ENCODE results near the gene AFAP1.

AFAP1 gene

DNA sequence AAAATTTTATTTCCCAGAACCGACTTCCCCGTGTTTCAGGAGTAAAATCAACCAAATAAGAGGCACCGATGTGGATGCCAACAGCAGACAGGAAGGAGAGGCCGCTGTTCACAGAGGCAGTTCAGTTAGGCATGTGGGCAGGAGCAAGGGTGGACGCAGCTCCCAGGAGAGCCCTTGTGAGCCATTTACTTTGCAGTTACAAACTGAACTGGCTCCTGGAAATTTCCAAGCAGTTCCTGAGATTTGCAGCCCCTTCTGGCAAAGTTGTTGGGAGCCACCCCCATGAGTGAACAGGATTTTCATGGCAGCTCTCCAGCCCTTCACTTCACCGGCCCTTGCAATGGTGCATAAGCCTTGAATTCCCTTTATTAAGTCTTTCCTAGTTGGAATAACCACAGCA is 189.1 kb downstream of the AFAP1 start:
- no peak for DNase-seq

DNA sequence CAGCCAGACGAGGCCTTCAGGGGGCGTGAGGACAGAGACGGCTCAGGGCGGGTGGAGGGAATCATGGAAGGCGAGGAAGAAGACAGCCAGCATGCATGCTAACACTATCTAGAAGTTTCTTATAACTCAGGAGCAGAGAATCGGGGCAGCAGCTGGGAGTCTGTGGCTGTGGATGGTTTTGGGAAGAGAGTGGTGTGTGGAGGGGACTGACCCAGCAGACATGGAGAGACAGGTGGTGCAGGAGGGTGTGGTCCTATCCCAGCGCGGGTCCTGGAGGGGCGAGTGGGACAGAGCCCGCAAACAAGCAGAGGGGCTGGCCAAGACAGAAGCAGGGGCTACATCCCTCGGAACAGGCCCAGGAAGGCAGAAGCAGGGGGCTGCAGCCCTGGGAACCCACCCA is 192.1 kb downstream of the AFAP1 start:
- no peak for DNase-seq

- no peak for DNase-seq
Measured at GRCh38 chr4:7747062-7747385, 192.6 kb downstream of the AFAP1 start.

GRCh38 chr4:7746351-7747061 is 193.2 kb downstream of the AFAP1 start:
- DNase-seq, result no peak

GRCh38 chr4:7745301-7745885 is 194.3 kb downstream of the AFAP1 start:
- DNase-seq, result no peak

DNA sequence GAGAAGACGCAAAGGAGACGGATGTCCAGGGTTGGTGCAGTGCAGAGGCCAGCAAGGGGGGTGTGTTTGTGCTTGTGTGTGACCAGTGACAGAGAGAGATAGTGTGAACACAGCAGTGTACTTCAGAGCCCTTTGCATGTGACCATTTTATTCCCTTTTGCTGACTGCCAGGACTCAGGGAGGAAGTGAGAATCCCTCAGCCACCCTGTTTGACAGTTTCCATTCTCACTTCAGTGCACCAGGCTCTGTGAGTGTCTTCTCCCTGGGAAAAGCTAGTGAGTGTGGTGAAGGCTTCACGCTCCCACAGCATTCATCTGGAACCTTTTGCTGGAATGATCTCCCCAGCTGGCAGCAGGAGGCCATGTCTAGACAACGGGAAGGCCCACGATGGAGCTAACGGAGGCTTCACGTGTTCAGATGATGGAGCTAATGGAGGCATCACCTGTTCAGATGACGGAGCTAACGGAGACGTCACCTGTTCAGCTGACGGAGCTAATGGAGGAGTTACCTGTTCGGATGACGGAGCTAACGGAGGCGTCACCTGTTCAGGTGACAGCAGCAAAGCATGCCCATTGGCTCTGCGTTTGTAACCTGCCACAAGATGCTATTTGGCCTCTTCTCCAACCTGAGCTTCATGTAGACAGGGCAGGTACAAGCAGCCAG is 195.4 kb downstream of the AFAP1 start:
- DNase-seq, result no peak

DNA sequence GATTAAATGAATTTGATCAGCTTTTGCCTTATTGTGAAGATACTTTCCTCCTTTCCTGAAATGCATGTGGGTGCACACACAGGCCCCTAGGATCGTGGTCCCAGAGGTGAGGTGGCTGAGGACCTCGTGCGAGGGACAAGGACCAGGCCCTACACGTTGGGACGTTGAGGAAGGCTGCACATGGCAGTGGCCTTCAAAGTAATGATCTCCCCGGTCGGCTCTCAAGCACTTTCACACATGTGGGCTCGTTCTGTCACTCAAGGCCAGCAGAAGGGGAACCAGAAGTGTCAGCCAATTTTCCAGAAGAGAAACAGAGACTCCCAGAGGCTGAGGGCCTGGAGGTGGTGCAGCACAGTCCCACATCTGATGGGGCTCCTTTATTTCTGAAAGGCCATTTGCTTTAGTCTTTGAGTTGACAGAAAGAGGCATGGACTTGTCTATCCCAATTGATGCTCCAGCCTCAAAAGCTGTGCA is 196.8 kb downstream of the AFAP1 start:
- no peak for DNase-seq

DNA sequence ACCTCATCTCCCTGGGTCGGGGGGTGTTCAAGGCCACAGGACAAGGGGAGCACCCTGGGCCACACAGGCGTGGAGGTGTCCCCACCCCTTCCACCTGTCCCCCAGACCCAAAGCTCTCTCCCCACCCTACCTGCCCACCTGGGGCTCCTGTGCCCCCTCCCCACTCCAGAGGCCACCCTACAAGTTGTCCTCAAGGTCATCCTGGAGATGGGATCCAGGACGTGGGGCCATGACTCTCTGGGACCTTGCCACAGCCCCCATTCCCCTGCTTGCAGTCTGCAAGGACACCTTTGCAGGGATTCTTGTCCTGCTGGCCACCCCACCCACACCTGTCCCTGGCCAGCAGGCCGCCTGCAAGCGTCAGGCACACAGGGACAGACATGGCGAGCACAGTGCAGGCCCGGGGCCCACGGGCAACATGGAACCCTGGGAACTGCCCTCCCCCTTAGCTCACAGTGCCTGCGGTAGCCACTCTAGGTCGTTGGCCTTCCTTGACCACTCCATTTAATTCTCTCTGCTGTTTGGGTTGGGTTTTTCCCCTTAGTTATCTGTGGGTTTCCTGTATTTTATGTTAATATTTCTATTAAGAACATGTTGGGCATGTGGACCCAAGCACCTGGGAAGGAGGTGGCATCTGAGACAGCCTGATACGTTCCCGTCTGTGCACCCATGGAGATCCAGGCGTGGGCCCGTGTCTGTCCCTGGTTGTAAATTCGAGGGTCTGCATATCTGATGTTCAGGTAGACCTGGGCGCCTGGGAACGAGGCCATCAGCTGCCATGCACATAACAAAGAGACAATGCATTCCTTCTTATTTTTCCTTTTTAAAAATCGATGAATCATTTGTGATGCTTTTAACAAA is 197.5 kb downstream of the AFAP1 start:
- DNase-seq, result no peak

DNA sequence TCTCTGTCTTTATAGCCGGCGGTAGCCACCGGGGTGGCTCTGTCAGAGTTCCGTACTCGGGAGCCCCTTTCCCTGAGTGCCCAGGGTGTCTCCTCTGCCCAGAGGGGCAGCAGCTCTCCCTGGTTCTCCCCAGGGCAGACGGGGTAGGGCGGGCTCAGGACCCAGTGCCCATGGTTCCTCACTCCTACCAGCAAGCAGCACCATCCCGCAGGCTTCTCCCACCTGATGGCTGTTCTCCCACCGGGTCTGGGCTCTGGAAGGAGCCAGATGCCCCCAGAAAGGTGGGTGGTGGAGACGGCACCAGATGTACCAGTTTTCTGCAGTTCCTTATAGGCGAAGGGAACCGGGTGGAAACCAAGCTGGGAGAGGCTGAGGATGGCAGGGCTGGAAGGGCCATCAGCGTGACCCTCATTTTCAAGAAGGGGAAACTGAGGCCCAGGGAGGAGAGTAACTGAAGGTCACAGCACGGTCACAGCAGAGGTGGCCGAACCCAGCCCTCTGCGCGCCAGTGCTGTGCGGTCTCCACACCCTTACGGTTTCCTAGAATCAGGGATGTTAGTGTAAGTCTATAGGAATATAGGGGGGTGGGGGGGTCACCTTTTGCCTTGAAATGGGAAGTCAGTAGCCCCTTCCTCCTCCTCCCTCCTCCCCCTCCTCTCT is 198.7 kb downstream of the AFAP1 start:
- no peak for DNase-seq

DNA sequence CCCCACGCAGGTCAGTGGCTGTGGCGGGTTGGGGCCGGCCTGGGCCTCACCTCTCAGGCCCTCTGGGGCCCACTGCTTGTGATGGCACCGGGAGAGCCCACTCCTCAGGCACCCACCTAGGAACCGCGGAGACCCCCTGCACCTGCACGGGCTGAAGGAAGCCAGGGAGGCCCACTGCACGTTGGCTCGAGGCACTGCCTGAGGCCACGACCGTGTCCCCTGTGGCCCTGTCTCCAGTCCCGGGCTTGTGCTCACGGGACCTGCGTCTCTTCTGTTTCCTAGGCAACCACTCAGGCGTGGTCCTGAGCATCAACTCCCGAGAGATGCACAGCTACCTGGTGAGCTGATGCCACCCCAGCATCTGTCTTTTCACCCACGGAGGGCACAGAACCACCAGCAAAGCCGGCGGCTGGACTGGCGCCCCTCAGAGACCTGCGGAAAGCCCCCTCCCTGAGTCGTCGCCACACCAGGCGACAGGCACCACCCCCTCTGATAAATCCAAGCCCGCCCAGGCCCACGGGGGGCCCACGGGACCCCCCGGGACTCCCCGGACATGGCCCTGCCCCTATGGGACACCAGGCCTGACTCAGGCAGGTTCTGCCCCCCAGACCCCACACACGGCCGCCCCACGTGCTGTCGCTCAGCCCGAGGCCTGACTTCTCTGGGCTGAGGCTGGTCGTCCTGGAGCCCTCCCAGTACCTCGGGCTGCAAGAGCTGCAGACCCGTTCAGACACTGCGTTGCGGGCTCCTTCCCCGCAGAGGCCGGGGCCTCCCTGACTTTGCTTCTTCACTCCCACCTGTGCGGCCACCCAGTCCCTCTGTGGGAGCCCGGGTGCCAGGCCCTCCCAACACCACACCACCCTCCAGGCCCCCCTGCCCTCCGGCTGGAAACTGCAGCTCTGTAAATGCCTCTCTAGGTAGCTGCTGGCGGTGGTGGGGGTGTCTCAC is 199.5 kb downstream of the AFAP1 start:
- DNase-seq, result no peak

DNA sequence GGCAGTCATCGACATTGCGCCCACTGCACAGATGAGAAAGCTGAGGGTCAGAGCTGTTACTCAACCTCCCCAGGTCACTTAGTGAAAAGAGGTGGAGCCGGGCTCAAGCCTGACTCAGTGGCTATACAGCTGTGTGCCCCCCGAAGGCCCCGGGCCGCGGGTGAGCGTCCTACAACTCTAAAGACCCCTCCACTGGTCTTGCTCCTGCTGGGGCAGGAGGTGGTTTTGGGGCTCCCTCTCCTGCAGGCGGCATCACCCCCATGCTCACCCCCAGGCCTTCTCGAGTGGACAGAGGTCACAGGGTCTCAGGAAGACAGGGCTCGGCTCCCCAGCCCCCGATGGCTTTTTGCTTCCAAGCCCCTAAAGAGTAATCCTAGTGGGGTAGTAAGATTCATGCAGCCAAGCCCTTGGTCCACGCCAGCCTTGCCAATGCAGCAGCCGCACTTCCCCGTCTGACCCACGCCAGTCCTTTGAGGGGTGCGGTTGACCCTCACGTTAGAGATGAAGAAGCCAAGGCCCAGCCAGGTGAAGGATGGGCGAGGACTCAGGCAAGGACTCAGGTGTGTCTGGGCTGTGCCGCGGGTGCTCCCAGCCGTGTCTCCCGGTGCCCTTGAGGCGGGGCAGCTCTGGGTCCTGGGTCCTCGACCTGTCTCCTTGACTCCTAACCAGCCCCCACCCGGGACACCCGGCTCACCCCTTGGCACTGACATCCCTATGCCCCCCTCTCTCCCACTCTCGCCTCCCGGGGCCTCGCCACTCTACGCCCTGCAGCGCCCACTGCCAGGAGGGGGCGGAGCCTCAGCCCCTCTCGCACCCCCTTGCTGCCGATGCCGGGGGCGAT is 200.4 kb downstream of the AFAP1 start:
- DNase-seq, result no peak

GRCh38 chr4:7738458-7739076 is 201.1 kb downstream of the AFAP1 start:
- DNase-seq, result no peak

GRCh38 chr4:7737752-7738457 is 201.8 kb downstream of the AFAP1 start:
- DNase-seq, result no peak

GRCh38 chr4:7737268-7737645 is 202.4 kb downstream of the AFAP1 start:
- no peak for DNase-seq

DNA sequence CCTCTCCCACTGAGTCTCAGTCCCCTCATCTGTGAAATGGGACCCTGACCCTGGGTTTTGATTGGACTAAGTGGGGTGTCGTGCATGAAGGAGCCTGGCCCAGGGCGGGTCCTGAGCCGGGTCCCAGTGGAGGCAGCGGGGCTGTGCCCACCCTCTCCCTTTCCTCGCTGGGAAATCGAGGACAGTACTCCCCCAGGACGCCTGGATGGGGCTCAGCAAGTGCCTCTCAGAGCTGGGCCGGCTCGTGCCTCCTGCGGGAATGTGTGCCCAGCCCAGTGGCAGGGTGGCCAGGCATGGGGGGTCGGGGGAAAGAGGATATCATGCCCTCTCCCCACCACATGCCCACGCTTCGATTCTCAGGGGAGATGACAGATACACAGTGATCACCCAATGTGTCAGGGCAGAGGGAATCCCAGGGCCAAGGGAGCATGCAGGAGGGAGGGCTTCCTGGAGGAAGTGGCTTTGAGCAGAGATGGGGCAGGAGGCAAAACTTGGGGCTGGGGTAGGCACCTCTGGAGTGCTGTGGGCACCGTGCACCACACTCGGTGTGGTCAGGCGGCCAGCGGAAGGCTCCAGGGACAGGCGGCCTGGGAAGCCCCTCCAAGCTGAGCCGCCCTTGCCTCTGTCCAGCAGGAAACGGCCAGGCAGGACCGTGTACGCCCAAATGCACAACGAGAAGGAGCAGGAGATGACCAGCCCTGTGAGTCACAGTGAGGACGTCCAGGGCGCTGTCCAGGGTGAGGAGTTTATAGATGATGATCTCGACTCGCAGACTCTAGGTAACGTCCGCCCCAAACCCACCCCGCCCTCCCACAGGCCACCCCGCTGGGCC is 203.0 kb downstream of the AFAP1 start:
- no peak for DNase-seq

DNA sequence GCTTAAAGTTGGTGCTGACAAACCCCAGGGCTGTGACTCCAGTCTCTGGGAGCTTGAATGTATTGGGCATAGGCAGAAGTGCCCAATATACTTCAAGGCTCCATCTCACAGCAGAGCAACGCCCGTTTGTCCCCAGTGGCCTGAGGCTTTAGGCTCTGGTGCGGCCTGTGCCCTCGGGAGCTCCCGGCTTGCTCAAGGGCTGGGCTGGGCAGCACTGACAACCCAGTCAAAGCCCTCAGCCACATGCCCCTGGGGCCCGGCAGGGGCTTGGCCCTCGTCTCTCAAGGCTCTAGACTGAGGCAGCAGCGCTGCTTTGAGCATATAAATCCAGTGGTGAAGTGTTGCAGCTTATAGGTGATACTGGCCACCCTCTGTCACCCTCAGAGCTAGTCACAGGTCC is 203.7 kb downstream of the AFAP1 start:
- DNase-seq, result no peak

DNA sequence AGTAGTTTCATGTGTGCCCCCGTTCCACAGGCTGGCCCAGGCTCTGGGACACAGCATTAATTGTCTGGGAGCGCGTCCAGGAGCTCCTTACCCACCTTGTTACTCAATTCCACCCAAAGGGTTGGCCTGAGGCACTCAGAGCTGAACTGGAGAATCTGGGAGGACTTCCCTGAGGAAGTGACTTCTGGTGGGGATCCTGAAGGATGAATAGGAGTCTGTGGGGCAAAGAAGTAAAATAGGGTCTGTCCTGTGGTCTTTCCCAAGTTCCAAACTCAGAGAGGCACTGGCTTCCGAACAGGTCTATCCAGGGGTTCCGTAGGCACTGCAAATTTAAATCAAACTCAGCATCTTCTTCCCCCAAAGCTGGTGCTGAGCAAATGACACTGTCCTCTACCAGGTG is 204.3 kb downstream of the AFAP1 start:
- no peak for DNase-seq

- DNase-seq, result no peak
Measured at GRCh38 chr4:7734651-7735260, 204.9 kb downstream of the AFAP1 start.

Measured in activated naive CD4-positive, alpha-beta T cell treated with Interleukin-2 at 50 U/mL for 16 hours (primary cell).